SK-N-SH (cell line): Measurements from ENCODE around the gene KRTAP5-11. TPM values are rescaled to one million over a fixed set of nuclear protein-coding genes. Genes with fewer than 3 reads are reported as not detected.
"Not testable (repeated sequence)": the region's sequence is repeated elsewhere in the genome, so short reads cannot be mapped to it uniquely, and the experiment has no call there.

Source experiments
- CTCF ChIA-PET: fragments of 300-600, 350-600 bp; formaldehyde crosslinking; extraction: SDS; loops from one replicate; lab custom pipeline; 2021; lab: Yijun Ruan, JAX
- POLR2A ChIA-PET: fragments of 350-600 bp; sonication (Branson Sonifier 250); formaldehyde crosslinking; extraction: SDS; loops from one replicate; lab custom pipeline; 2020; ENCODE audit warnings: antibody characterized with exemption, inconsistent platforms; lab: Yijun Ruan, JAX
- DNase-seq: peaks from one replicate; pipeline ENCODE4 v3.0.0; 2012
- H2AFZ ChIP-seq: fragments of 200-600 bp; sonication (generic); 2 replicates; pipeline ENCODE4 v1.8.1; 2016; ENCODE audit warnings: antibody characterized with exemption, mild to moderate bottlenecking, low read depth
- H3F3A ChIP-seq: fragments of 200-600 bp; sonication (generic); replicated peaks from 2 replicates; pipeline ENCODE3; 2016; ENCODE audit warnings: antibody characterized with exemption, mild to moderate bottlenecking; ENCODE audit not compliant: insufficient read depth
- H3K27ac ChIP-seq, 2 experiments: fragments of 200-500 bp in 1 of 2; fragments of 200-600 bp in 1 of 2; sonication (Bioruptor generic) in 1 of 2; sonication (generic), shearing (Covaris generic) in 1 of 2; 2 replicates each; pipeline versions ENCODE4 v1.5.1 to v1.6.1; 2014 to 2016; ENCODE audit warnings: low read depth in 2 of 2, inconsistent platforms in 1 of 2, low read length in 1 of 2, mild to moderate bottlenecking in 1 of 2, mixed read lengths in 1 of 2
- H3K27me3 ChIP-seq: fragments of 200-600 bp; sonication (generic), shearing (Covaris generic); 2 replicates; pipeline ENCODE4 v1.6.1; 2016; ENCODE audit warnings: mixed run types; ENCODE audit not compliant: insufficient read depth
- H3K36me3 ChIP-seq, 2 experiments: fragments of 200-500 bp in 1 of 2; fragments of 200-600 bp in 1 of 2; sonication (Bioruptor generic) in 1 of 2; sonication (generic) in 1 of 2; replicated peaks in 1 of 2; 2 replicates each; pipeline versions ENCODE3 to v1.5.1; 2014 to 2016; ENCODE audit warnings: low read length in 1 of 2, mild to moderate bottlenecking in 1 of 2; ENCODE audit not compliant: insufficient read depth in 2 of 2, control insufficient read depth in 1 of 2
- H3K4me1 ChIP-seq, 2 experiments: fragments of 200-500 bp in 1 of 2; fragments of 200-600 bp in 1 of 2; sonication (Bioruptor generic) in 1 of 2; sonication (generic), shearing (Covaris generic) in 1 of 2; 2 replicates each; pipeline versions ENCODE4 v1.5.1 to v1.6.1; 2014 to 2016; ENCODE audit warnings: low read depth in 1 of 2, low read length in 1 of 2, mixed run types in 1 of 2; ENCODE audit not compliant: insufficient read depth in 2 of 2, control insufficient read depth in 1 of 2
- H3K4me2 ChIP-seq: fragments of 200-600 bp; sonication (generic), shearing (Covaris generic); 2 replicates; pipeline ENCODE4 v1.6.1; 2017; ENCODE audit warnings: mixed run types
- H3K4me3 ChIP-seq, 2 experiments: fragments of 200-500 bp in 1 of 2; fragments of 200-600 bp in 1 of 2; sonication (Bioruptor generic) in 1 of 2; sonication (generic), shearing (Covaris generic) in 1 of 2; 2 replicates each; pipeline versions ENCODE4 v1.5.1 to v1.8.1; 2014 to 2016; ENCODE audit warnings: low read depth in 2 of 2, inconsistent platforms in 1 of 2, low read length in 1 of 2, mild to moderate bottlenecking in 1 of 2, mixed read lengths in 1 of 2, moderate library complexity in 1 of 2
- H3K79me2 ChIP-seq: fragments of 200-600 bp; sonication (generic); 2 replicates; pipeline ENCODE4 v1.8.1; 2017; ENCODE audit warnings: mild to moderate bottlenecking; ENCODE audit not compliant: insufficient read depth
- H3K9ac ChIP-seq: fragments of 200-600 bp; sonication (generic); 2 replicates; pipeline ENCODE4 v1.6.1; 2017; ENCODE audit warnings: mixed run types
- H3K9me2 ChIP-seq: fragments of 200-600 bp; sonication (generic); 2 replicates; pipeline ENCODE4 v1.6.1; 2017; ENCODE audit warnings: mixed run types
- H3K9me3 ChIP-seq: fragments of 200-600 bp; sonication (generic); 2 replicates; pipeline ENCODE4 v1.6.1; 2017; ENCODE audit warnings: mixed run types, mild to moderate bottlenecking, moderate library complexity
- H4K20me1 ChIP-seq: fragments of 200-600 bp; sonication (generic); 2 replicates; pipeline ENCODE4 v1.6.1; 2017; ENCODE audit warnings: mild to moderate bottlenecking, mixed run types; ENCODE audit not compliant: insufficient read depth
- FOXM1 ChIP-seq: IDR thresholded peaks from 2 replicates; pipeline ENCODE4 v1.4.0; 2012; ENCODE audit warnings: low read depth, mild to moderate bottlenecking
- MAX ChIP-seq: IDR thresholded peaks from 2 replicates; pipeline ENCODE4 v1.4.0; 2012; ENCODE audit warnings: low read depth
- RCOR1 ChIP-seq: fragments of 150-350 bp; IDR thresholded peaks from 2 replicates; pipeline ENCODE4 v1.6.1; 2017; ENCODE audit warnings: antibody characterized with exemption, low read length
- RXRA ChIP-seq: IDR thresholded peaks from 2 replicates; pipeline ENCODE4 v1.4.0; 2012; ENCODE audit warnings: low read depth, mild to moderate bottlenecking, borderline replicate concordance
- SIN3A ChIP-seq: IDR thresholded peaks from 2 replicates; pipeline ENCODE4 v1.6.1; 2012; ENCODE audit warnings: low read depth, mild to moderate bottlenecking, low read length, moderate library complexity, borderline replicate concordance
- USF1 ChIP-seq: IDR thresholded peaks from 2 replicates; pipeline ENCODE4 v1.4.0; 2012; ENCODE audit warnings: low read depth, borderline replicate concordance
- WGBS: methylation state at CpG from one replicate; pipeline ENCODE4 v1.1.6; 2017; ENCODE audit warnings: low lambda C conversion rate; 5-methylcytosine and 5-hydroxymethylcytosine counted together
- polyA plus RNA-seq, 3 experiments: library from polyadenylated mRNA; depleted of rRNA; stranded (reverse); fragments of >200 nt; gene quantifications; 2 replicates each; pipeline ENCODE4 v1.2.3, GENCODE V29; 2012

KRTAP5-11 gene
- polyA plus RNA-seq, 1 of the 3 experiments (the other 2 are of a cell fraction), result not detected

- CTCF ChIA-PET, POLR2A ChIA-PET, H3K4me1 ChIP-seq, H3K9ac ChIP-seq, H3K9me2 ChIP-seq, DNase-seq, H2AFZ ChIP-seq, H3F3A ChIP-seq, H3K4me3 ChIP-seq, H3K27me3 ChIP-seq, H3K36me3 ChIP-seq, H3K27ac ChIP-seq, H4K20me1 ChIP-seq, H3K9me3 ChIP-seq, H3K79me2 ChIP-seq, H3K4me2 ChIP-seq: not testable (repeated sequence)
- WGBS, result 37% methylated on average over 5 of the region's 5 CpGs
Observed at GRCh38 chr11:71585673-71586072, 3.0 kb upstream of the KRTAP5-11 start.

DNA sequence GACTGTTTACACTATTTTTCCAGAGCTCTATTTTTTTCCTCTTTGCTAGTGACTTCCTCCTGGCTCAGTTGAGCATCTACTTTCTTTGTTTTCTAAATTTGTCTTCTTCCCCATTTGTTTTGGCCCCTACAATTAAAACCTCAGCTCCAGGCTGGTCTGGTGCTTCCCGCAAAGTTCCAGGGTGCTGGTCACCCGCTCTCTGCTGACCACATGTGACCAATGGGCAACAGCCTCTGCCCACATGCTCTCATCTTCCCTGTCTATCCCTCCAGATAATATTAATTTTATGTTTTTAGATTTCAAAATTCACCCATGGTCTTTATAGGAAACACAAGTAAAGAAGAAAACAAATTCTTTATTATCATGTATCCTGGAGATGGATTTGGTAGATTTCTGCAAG lies 294 bp upstream of the KRTAP5-11 start:
- CTCF ChIA-PET, result interaction anchor here (1.5 kb wide), 1 partner anchor 10 kb away, joined by 7 read pairs; no protein-coding TSS in a partner anchor
- WGBS, result 63% methylated on average over 2 of the region's 2 CpGs
- DNase-seq, H3K79me2 ChIP-seq, H3K9ac ChIP-seq, H3K9me2 ChIP-seq, H2AFZ ChIP-seq, H3K36me3 ChIP-seq, H3F3A ChIP-seq, H3K4me1 ChIP-seq, POLR2A ChIA-PET, H3K4me2 ChIP-seq, H3K9me3 ChIP-seq, H3K4me3 ChIP-seq, H4K20me1 ChIP-seq, H3K27ac ChIP-seq, H3K27me3 ChIP-seq: not testable (repeated sequence)

- Histone ChIP-seq H3K27me3 (no peaks in the 10 kb centered on the region), H3K4me3 (no peak overlapping the region), H3K4me2 (no peak overlapping the region), H3K27ac (no peak overlapping the region), H3K9me2 (no peaks in the 10 kb centered on the region), H3K4me1 (peaks cover 0 to 5% of the 10 kb centered on the region in 2 experiments; a peak in 1 of 4 replicates), H3K9ac (no peak overlapping the region), H2AFZ (no peak overlapping the region), H3K36me3 (no peaks in the 10 kb centered on the region), H4K20me1 (no peaks in the 10 kb centered on the region), H3F3A (no peaks in the 10 kb centered on the region), H3K9me3 (no peaks in the 10 kb centered on the region), H3K79me2 (no peaks in the 10 kb centered on the region)
- no peak for DNase-seq
- ChIA-PET POLR2A (no interaction called here), CTCF (interaction anchor here (0.6 to 2.7 kb wide), 4 partner anchors 8 to 1044 kb away, joined by 3 to 35 read pairs (median 10); partner anchors contain the start of gene KRTAP5-10)
- WGBS, result 39% methylated on average over 4 of the region's 4 CpGs
- no peak for TF ChIP-seq RCOR1
- TF ChIP-seq RXRA, result no peak
- no peak for TF ChIP-seq FOXM1
- TF ChIP-seq USF1, result no peak
- no peak for TF ChIP-seq MAX
- TF ChIP-seq SIN3A, result no peak
Observed at GRCh38 chr11:71581826-71582225, 849 bp downstream of the KRTAP5-11 start.
